Suppressor macrophage (primary cell): ENCODE data around the gene HS6ST2.
"Not testable (repeated sequence)": the region's sequence is repeated elsewhere in the genome, so short reads cannot be mapped to it uniquely, and the experiment has no call there.

Experiments used
- DNase-seq, 4 experiments: peaks; one replicate each; pipeline ENCODE4 v3.0.0-alpha.2; 2020 to 2022
- total RNA-seq, 17 experiments: gene quantifications; one replicate each; lab custom pipeline; 2026; ENCODE audit warnings: mixed read lengths in 6 of 17, inconsistent platforms in 3 of 17; lab: John Stamatoyannopoulos, UW

The HS6ST2 gene
- total RNA-seq, result 0 to 1.1 (median 0) reads per million in 17 experiments

- DNase-seq, result no peak
These were observed at the start of gene HS6ST2 for GRCh38 chrX:132958091-132958703. Gene HS6ST2 (minus strand): TSS chrX:132958629.

GRCh38 chrX:133007458-133007857, 49.0 kb upstream of the HS6ST2 start:
- DNase-seq, result no peak

GRCh38 chrX:133005616-133006015, 47.2 kb upstream of the HS6ST2 start:
- no peak for DNase-seq

- peak; percentile 1 to 19 (median 2) for DNase-seq
These were observed 46.6 kb upstream of the HS6ST2 start for GRCh38 chrX:133005042-133005441.

GRCh38 chrX:132999209-132999608, 40.8 kb upstream of the HS6ST2 start:
- DNase-seq, result no peak

- DNase-seq, result no peak
These were observed 32.4 kb upstream of the HS6ST2 start for GRCh38 chrX:132990835-132991234.

GRCh38 chrX:132986556-132986955, 28.1 kb upstream of the HS6ST2 start:
- DNase-seq, result no peak

- no peak for DNase-seq
These were observed 25.7 kb upstream of the HS6ST2 start for GRCh38 chrX:132984058-132984650.

GRCh38 chrX:132983496-132983895, 25.1 kb upstream of the HS6ST2 start:
- no peak for DNase-seq

GRCh38 chrX:132980035-132980434, 21.6 kb upstream of the HS6ST2 start:
- DNase-seq, result not testable (repeated sequence)

- no peak for DNase-seq
These were observed 10.0 kb upstream of the HS6ST2 start for GRCh38 chrX:132968296-132968949.

GRCh38 chrX:132967049-132967448, 8.6 kb upstream of the HS6ST2 start:
- no peak for DNase-seq

GRCh38 chrX:132965461-132965860, 7.0 kb upstream of the HS6ST2 start:
- DNase-seq, result no peak

GRCh38 chrX:132961511-132961910, 3.1 kb upstream of the HS6ST2 start:
- DNase-seq, result no peak

GRCh38 chrX:132957211-132958090, 978 bp downstream of the HS6ST2 start:
- DNase-seq, result no peak

GRCh38 chrX:132956421-132957210, 1.8 kb downstream of the HS6ST2 start:
- DNase-seq, result no peak

- no peak for DNase-seq
These were observed 2.7 kb downstream of the HS6ST2 start for GRCh38 chrX:132955690-132956089.

GRCh38 chrX:132954323-132954722, 4.1 kb downstream of the HS6ST2 start:
- DNase-seq, result no peak

- DNase-seq, result no peak
These were observed 5.1 kb downstream of the HS6ST2 start for GRCh38 chrX:132953354-132953753.

GRCh38 chrX:132948648-132949260, 9.7 kb downstream of the HS6ST2 start:
- DNase-seq, result peak in 2 of 4 experiments; percentile 0 to 6

GRCh38 chrX:132945055-132945599, 13.3 kb downstream of the HS6ST2 start:
- DNase-seq, result not testable (repeated sequence)
